ENCODE measurements around the gene ALDH1L1.

GRCh38 chr3:126081618-126082361 is 98.6 kb downstream of the ALDH1L1 start:
- no peak for TF ChIP-seq POLR2A (IDR thresholded peaks at IDR 0.05)
- TF ChIP-seq POLR2AphosphoS5 (IDR thresholded peaks at IDR 0.05) = no peak

Data from stomach (tissue), 4 donors.